Measurements from ENCODE around the gene NMBR. TPM values are rescaled to one million over a fixed set of nuclear protein-coding genes. Genes with fewer than 3 reads are reported as not detected.
A peak's percentile ranks its signal among the peaks of the same experiment; 100 is the strongest.

NMBR gene
- total RNA-seq, 1 experiment from 2014 or later = not detected

DNA sequence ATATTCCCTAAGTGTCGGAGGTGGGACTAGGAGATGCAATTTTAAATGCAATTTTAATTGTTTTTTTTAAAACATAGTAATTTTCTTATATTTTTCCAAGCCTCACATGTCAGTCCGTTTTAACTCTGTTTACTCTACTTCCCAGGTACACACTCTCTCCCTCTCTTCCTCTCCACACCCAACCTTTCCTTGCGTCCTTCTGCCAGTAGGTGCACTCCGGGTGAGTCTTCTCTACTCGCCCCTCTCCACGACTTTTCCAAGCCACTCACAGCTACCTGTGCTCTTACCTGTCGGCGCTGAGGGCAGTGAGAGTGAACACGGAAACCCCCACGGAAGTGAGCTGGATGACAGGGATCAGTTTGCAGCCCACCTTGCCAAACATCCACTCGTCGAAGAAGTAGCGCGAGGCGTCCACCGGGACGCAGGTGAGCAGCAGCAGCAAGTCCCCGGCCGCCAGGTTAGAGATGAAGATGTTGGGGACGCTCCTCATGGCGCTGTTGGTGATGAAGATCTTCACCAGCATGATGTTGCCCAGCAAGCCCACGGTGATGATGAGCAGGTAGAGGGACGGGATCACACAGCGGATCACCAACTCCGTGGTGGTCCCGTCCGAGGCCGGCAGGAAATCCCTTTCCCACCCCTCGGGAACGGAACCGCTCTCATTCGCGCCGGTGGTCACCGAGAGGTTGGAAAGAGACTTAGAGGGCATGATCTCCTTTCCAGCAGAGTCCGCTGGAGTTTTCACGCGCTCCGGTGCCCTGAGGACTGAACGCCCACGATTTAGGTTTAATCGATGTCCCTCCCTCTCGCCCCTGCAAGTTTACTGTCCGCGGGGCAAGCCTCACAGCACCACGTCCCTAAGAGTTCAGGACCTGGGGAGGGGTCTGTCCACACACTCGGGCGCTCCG lies 58.7 kb downstream of the NMBR start:
- Histone ChIP-seq H3K36me3 (ENCODE audit: control insufficient read depth, insufficient read depth, low read length) (no peaks in the 10 kb centered on the region), H3K9me3 (ENCODE audit: control insufficient read depth, insufficient read depth, low read depth, low read length) (no peaks in the 10 kb centered on the region), H3K4me3 (ENCODE audit: low read depth in 2 of 2, low read length in 2 of 2) (peak overlapping the region in 1 of 2 experiments; percentile 33; a peak in 2 of 4 replicates), H3K4me1 (ENCODE audit: control insufficient read depth, insufficient read depth, low read length) (0 out of 2 replicates have a peak, but pooled peaks cover 6% of the 10 kb centered on the region), H3K27ac (ENCODE audit: low read length) (no peak overlapping the region), H3K27me3 (ENCODE audit: control insufficient read depth, insufficient read depth, low read length) (peaks cover 4% of the 10 kb centered on the region)
- intact Hi-C loops (cut with micrococcal nuclease; ENCODE audit: unreplicated experiment) = no loop called here
- ATAC-seq = no peak
- no peak for DNase-seq (ENCODE audit: low read depth, low spot score)
- in situ Hi-C loops (cut with HindIII; ENCODE audit: low pct_unique_long_range_greater_than_20kb, low sequenced_read_pairs) = no loop called here
- no peak for TF ChIP-seq TCF7L2 (IDR thresholded peaks at IDR 0.05; ENCODE audit: low read depth, low read length)
- TF ChIP-seq REST (IDR thresholded peaks at IDR 0.05; ENCODE audit: insufficient read depth in 1 of 2, low read depth in 2 of 2, low read length in 1 of 2) = no peak
- TF ChIP-seq, protein P1, sequence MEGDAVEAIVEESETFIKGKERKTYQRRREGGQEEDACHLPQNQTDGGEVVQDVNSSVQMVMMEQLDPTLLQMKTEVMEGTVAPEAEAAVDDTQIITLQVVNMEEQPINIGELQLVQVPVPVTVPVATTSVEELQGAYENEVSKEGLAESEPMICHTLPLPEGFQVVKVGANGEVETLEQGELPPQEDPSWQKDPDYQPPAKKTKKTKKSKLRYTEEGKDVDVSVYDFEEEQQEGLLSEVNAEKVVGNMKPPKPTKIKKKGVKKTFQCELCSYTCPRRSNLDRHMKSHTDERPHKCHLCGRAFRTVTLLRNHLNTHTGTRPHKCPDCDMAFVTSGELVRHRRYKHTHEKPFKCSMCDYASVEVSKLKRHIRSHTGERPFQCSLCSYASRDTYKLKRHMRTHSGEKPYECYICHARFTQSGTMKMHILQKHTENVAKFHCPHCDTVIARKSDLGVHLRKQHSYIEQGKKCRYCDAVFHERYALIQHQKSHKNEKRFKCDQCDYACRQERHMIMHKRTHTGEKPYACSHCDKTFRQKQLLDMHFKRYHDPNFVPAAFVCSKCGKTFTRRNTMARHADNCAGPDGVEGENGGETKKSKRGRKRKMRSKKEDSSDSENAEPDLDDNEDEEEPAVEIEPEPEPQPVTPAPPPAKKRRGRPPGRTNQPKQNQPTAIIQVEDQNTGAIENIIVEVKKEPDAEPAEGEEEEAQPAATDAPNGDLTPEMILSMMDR (IDR thresholded peaks at IDR 0.05) = no peak
- no peak for TF ChIP-seq POLR2AphosphoS5 (IDR thresholded peaks at IDR 0.05; ENCODE audit: low read depth, low read length)
- TF ChIP-seq SIN3A (IDR thresholded peaks at IDR 0.05; ENCODE audit: borderline replicate concordance, insufficient read depth, low read depth, low read length) = no peak
- CTCF ChIA-PET = interaction anchor here (0.6 kb wide), 1 partner anchor 443 kb away, joined by 5 read pairs; no protein-coding TSS in a partner anchor
- POLR2A ChIA-PET = interaction anchor here (0.7 kb wide), 1 partner anchor 323 kb away, joined by 4 read pairs; no protein-coding TSS in a partner anchor
- no TSS peak for BruUV-seq (replicated peaks)

DNA sequence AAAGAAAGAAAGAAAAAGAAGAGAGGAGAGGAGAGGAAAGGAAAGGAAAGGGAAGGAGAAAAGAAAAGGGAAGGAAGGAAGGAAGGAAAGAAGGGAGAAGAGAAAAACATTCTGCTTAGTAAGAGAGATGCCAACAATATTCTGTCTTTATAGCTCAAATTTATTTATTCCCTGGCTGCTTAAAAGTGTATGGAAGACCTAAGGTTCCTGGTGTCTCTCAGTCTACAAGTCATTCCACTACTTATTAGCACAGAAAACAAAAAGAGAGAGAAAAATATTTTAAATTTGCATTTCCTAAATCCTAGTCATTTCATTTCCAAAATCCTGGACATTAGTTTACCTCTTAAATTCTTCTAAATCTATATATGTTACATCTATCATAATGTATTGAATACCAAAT lies 67.8 kb downstream of the NMBR start:
- no peaks in the 10 kb centered on the region for H3K36me3 ChIP-seq (ENCODE audit: control insufficient read depth, insufficient read depth, low read length)
- no peak for ATAC-seq
- TF ChIP-seq SIN3A (IDR thresholded peaks at IDR 0.05; ENCODE audit: borderline replicate concordance, insufficient read depth, low read depth, low read length) (no peak), TCF7L2 (IDR thresholded peaks at IDR 0.05; ENCODE audit: low read depth, low read length) (no peak), REST (IDR thresholded peaks at IDR 0.05; ENCODE audit: insufficient read depth in 1 of 2, low read depth in 2 of 2, low read length in 1 of 2) (no peak), POLR2AphosphoS5 (IDR thresholded peaks at IDR 0.05; ENCODE audit: low read depth, low read length) (no peak)
- TF ChIP-seq, protein P1 (IDR thresholded peaks at IDR 0.05) = no peak
- no peaks in the 10 kb centered on the region for H3K27me3 ChIP-seq (ENCODE audit: control insufficient read depth, insufficient read depth, low read length)
- no peaks in the 10 kb centered on the region for H3K9me3 ChIP-seq (ENCODE audit: control insufficient read depth, insufficient read depth, low read depth, low read length)
- no peak overlapping the region for H3K27ac ChIP-seq (ENCODE audit: low read length)
- no TSS peak for BruUV-seq (replicated peaks)
- ChIA-PET CTCF (no interaction called here), POLR2A (no interaction called here)
- DNase-seq (ENCODE audit: low read depth, low spot score) = no peak
- no peaks in the 10 kb centered on the region for H3K4me1 ChIP-seq (ENCODE audit: control insufficient read depth, insufficient read depth, low read length)
- H3K4me3 ChIP-seq (ENCODE audit: low read depth in 2 of 2, low read length in 2 of 2) = no peak overlapping the region
- intact Hi-C loops (cut with micrococcal nuclease; ENCODE audit: unreplicated experiment) = no loop called here
- in situ Hi-C loops (cut with HindIII; ENCODE audit: low pct_unique_long_range_greater_than_20kb, low sequenced_read_pairs) = no loop called here

Measured in Panc1 (cell line).